Suprapubic skin (tissue), 4 donors: ENCODE results near the gene ZCCHC13.

Experiments used
- POLR2A ChIP-seq, 2 donors: fragments of 450-650 bp; IDR thresholded peaks; one replicate each; pipeline ENCODE4 v1.6.1; 2017; ENCODE audit warnings: antibody characterized with exemption in 2 of 2, mild to moderate bottlenecking in 2 of 2, moderate library complexity in 2 of 2
- POLR2AphosphoS5 ChIP-seq, 3 donors: sonication (generic); formaldehyde crosslinking; IDR thresholded peaks; one replicate each; pipeline ENCODE4 v1.6.1; 2017; ENCODE audit warnings: antibody characterized with exemption in 3 of 3
- TF ChIP-seq, protein P1 (sequence below), 2 donors: fragments of 200-600 bp in 1 of 2; fragments of 450-650 bp in 1 of 2; sonication (generic) in 1 of 2; IDR thresholded peaks; one replicate each; pipeline ENCODE4 v1.5.1; 2016 to 2019; ENCODE audit warnings: antibody characterized with exemption in 2 of 2, mild to moderate bottlenecking in 1 of 2, moderate library complexity in 1 of 2

DNA sequence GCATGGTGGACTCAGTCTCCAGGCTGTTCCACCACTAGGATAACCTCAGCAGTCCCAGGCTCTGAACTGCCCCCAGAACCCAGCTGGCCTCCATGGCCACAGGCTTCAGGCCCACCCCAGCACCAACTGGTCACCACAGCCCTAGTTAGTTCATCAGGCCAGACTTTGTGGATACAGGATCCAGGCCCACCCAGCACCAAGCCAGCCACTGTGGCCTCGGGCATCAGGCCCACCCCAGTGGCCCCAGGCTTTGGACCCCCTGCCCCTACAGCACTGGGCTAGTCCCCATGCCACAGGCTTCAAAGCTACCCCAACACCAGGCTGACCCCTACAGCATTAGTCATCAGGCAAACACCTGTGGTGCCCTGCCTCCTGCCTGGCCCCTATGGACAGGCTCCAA is 50.0 kb downstream of the ZCCHC13 start:
- no peak for TF ChIP-seq POLR2A (IDR thresholded peaks at IDR 0.05)
- TF ChIP-seq, protein P1, sequence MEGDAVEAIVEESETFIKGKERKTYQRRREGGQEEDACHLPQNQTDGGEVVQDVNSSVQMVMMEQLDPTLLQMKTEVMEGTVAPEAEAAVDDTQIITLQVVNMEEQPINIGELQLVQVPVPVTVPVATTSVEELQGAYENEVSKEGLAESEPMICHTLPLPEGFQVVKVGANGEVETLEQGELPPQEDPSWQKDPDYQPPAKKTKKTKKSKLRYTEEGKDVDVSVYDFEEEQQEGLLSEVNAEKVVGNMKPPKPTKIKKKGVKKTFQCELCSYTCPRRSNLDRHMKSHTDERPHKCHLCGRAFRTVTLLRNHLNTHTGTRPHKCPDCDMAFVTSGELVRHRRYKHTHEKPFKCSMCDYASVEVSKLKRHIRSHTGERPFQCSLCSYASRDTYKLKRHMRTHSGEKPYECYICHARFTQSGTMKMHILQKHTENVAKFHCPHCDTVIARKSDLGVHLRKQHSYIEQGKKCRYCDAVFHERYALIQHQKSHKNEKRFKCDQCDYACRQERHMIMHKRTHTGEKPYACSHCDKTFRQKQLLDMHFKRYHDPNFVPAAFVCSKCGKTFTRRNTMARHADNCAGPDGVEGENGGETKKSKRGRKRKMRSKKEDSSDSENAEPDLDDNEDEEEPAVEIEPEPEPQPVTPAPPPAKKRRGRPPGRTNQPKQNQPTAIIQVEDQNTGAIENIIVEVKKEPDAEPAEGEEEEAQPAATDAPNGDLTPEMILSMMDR (IDR thresholded peaks at IDR 0.05), result no peak
- no peak for TF ChIP-seq POLR2AphosphoS5 (IDR thresholded peaks at IDR 0.05)
